GM12891 (cell line): Measurements from ENCODE around the gene AGRN.
A peak's percentile ranks its signal among the peaks of the same experiment; 100 is the strongest.

Experiments
- DNase-seq: peaks from one replicate; pipeline ENCODE4 v3.0.0; 2011; ENCODE audit warnings: low spot score; ENCODE audit not compliant: insufficient read length
- FAIRE-seq: peaks from 2 replicates; lab custom pipeline; 2011; peaks lifted over from hg19 to GRCh38; lab: Jason Lieb, UNC
- PAX5 ChIP-seq: IDR thresholded peaks from 2 replicates; pipeline ENCODE4 v1.6.1; 2011; ENCODE audit warnings: low read length, moderate library complexity, mild to moderate bottlenecking; ENCODE audit not compliant: insufficient read depth, severe bottlenecking
- POLR2A ChIP-seq: IDR thresholded peaks from 2 replicates; pipeline ENCODE4 v1.6.1; 2011; ENCODE audit warnings: low read depth, low read length, control low read depth
- POLR2AphosphoS5 ChIP-seq: IDR thresholded peaks from 2 replicates; pipeline ENCODE4 v1.6.1; 2011; ENCODE audit warnings: low read depth, low read length, control low read depth
- POU2F2 ChIP-seq: IDR thresholded peaks from 2 replicates; pipeline ENCODE4 v1.6.1; 2011; ENCODE audit warnings: low read depth, mild to moderate bottlenecking, control low read depth, low read length, moderate library complexity
- SPI1 ChIP-seq: IDR thresholded peaks from 2 replicates; pipeline ENCODE4 v1.6.1; 2011; ENCODE audit warnings: low read depth, low read length, control low read depth
- TAF1 ChIP-seq: IDR thresholded peaks from 2 replicates; pipeline ENCODE4 v1.6.1; 2011; ENCODE audit warnings: low read depth, low read length, control low read depth

AGRN gene

DNA sequence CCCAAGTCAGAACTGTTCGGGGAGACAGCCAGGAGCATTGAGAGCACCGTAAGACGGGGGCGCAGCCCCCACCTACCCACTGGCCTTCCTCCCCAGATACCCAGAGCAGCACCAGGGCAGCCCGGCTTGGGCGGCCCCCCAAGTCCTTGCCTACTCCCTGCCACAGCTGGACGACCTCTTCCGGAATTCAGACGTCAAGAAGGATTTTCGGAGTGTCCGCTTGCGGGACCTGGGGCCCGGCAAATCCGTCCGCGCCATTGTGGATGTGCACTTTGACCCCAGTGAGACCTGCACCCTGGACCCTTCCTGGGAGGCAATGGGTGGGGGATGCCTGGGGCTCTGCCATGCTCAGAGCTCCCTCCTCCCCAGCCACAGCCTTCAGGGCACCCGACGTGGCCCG is 27.5 kb downstream of the AGRN start:
- DNase-seq (no peak), FAIRE-seq (no peak)
- TF ChIP-seq POLR2AphosphoS5 (no peak), SPI1 (no peak), POLR2A (no peak), TAF1 (no peak), PAX5 (no peak), POU2F2 (no peak)

GRCh38 chr1:1047963-1048362 is 28.0 kb downstream of the AGRN start:
- TF ChIP-seq TAF1: no peak
- TF ChIP-seq PAX5: no peak
- no peak for TF ChIP-seq SPI1
- no peak for TF ChIP-seq POLR2A
- no peak for TF ChIP-seq POLR2AphosphoS5
- TF ChIP-seq POU2F2: no peak
- FAIRE-seq (no peak), DNase-seq (no peak)

DNA sequence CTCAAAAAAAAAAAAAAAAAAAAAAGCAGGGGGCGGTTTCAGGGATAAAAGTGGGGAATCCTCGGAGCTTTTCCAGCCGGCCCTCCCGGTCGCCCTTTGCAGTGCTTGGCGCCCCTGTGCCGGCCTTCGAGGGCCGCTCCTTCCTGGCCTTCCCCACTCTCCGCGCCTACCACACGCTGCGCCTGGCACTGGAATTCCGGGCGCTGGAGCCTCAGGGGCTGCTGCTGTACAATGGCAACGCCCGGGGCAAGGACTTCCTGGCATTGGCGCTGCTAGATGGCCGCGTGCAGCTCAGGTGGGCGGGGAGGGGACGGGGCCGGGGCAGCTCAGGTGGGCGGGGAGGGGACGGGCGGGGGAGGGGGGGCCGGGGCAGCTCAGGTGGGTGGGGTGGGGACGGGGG is 28.8 kb downstream of the AGRN start:
- FAIRE-seq (no peak), DNase-seq (no peak)
- no peak for TF ChIP-seq SPI1

- FAIRE-seq (no peak), DNase-seq (no peak)
- TF ChIP-seq POLR2A: no peak
- no peak for TF ChIP-seq SPI1
- no peak for TF ChIP-seq POLR2AphosphoS5
- no peak for TF ChIP-seq PAX5
Observed at GRCh38 chr1:1049318-1050165, 29.6 kb downstream of the AGRN start.

- TF ChIP-seq PAX5: peak; percentile 29
- TF ChIP-seq SPI1: 0 out of 2 replicates have a peak, but pooled peaks have one; percentile 12
- TF ChIP-seq POLR2A: no peak
- no peak for TF ChIP-seq POLR2AphosphoS5
- no peak for TF ChIP-seq TAF1
- no peak for TF ChIP-seq POU2F2
- FAIRE-seq (no peak), DNase-seq (no peak)
Observed at GRCh38 chr1:1050577-1051052, 30.7 kb downstream of the AGRN start.

- no peak for FAIRE-seq
- DNase-seq: no peak
- TF ChIP-seq POLR2AphosphoS5 (no peak), POU2F2 (no peak), SPI1 (no peak), POLR2A (no peak), TAF1 (no peak), PAX5 (no peak)
Observed at GRCh38 chr1:1051127-1051810, 31.3 kb downstream of the AGRN start.

DNA sequence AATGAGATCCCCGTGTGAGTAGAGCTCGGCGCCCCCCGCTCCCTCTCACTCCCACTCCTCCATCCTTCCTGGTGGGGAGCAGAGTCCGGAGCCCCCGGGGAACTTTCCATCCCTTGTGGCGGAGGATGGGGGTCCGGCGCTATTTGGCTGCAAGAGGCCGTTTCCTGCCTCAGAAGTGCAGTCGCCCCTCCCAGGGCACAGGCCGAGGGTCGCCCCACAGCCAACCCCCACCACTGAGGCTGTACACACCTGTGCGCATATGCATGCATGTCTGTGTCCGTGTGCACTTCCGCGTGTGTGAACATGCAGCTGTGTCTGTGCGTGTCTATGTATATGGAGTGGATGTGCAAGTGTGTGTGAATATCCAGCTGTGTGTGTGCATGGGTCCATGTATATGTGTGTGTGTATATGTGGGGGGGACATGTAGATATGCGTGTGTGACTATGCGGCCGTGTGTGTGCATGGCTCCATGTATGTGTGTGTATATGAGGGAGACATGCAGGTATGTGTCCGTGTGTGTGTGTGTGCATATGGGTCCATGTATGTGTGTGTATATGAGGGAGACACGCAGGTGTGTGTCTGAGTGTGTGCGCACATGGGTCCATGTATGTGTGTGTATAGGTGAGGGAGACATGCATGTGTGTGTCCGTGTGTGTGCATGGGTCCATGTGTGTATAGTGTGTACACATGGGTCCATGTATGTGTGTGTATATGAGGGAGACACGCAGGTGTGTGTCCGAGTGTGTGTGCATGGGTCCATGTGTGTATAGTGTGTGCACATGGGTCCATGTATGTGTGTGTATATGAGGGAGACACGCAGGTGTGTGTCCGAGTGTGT is 32.3 kb downstream of the AGRN start:
- TF ChIP-seq POU2F2 (no peak), PAX5 (no peak), TAF1 (no peak), SPI1 (no peak), POLR2A (no peak), POLR2AphosphoS5 (no peak)
- DNase-seq (no peak), FAIRE-seq (peak; percentile 60)

- no peak for TF ChIP-seq POLR2A
- no peak for TF ChIP-seq SPI1
- no peak for TF ChIP-seq POU2F2
- no peak for TF ChIP-seq POLR2AphosphoS5
- TF ChIP-seq PAX5: no peak
- TF ChIP-seq TAF1: no peak
- DNase-seq: no peak
- FAIRE-seq: peak; percentile 5
Observed at GRCh38 chr1:1053022-1053421, 33.1 kb downstream of the AGRN start.

DNA sequence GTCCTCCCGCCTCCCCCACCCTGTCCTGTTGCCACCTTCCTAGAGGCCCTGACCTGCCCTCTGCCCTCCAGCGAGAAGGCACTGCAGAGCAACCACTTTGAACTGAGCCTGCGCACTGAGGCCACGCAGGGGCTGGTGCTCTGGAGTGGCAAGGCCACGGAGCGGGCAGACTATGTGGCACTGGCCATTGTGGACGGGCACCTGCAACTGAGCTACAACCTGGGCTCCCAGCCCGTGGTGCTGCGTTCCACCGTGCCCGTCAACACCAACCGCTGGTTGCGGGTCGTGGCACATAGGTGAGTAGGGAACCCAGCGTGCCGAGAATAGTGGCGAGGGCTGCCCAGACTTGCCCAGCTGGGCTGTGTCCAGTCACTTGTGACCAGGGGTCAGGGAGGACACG is 33.8 kb downstream of the AGRN start:
- no peak for DNase-seq
- no peak for FAIRE-seq
- TF ChIP-seq TAF1 (no peak), POLR2AphosphoS5 (no peak), SPI1 (no peak), POLR2A (no peak), PAX5 (no peak), POU2F2 (no peak)
